GM12878 (cell line): ENCODE data around the gene TRMT10C. TPM values are rescaled to one million over a fixed set of nuclear protein-coding genes. Genes with fewer than 3 reads are reported as not detected.

ENCODE experiments used
- ATF7 ChIP-seq: fragments of 450-650 bp; IDR thresholded peaks from 2 replicates; pipeline ENCODE4 v1.6.1; 2016; ENCODE audit warnings: low read depth, mild to moderate bottlenecking
- BCL11A ChIP-seq: IDR thresholded peaks from 2 replicates; pipeline ENCODE4 v1.6.1; 2011; ENCODE audit warnings: low read depth, low read length
- E2F8 ChIP-seq: fragments of 450-650 bp; IDR thresholded peaks from 2 replicates; pipeline ENCODE4 v1.6.1; 2018; ENCODE audit warnings: mild to moderate bottlenecking, low read depth, moderate library complexity; ENCODE audit not compliant: partially characterized antibody
- ELK1 ChIP-seq: IDR thresholded peaks from 2 replicates; pipeline ENCODE4 v1.6.1; 2012; ENCODE audit warnings: low read depth, low read length, improper control_type of control experiment
- HCFC1 ChIP-seq: fragments of 150-350 bp; IDR thresholded peaks from 2 replicates; pipeline ENCODE4 v1.6.1; 2014; ENCODE audit warnings: low read length
- HDAC2 ChIP-seq: fragments of 200-600 bp; sonication (generic); IDR thresholded peaks from 2 replicates; pipeline ENCODE4 v1.6.1; 2017
- LARP7 ChIP-seq: fragments of 450-650 bp; IDR thresholded peaks from 2 replicates; pipeline ENCODE4 v1.6.1; 2017; ENCODE audit warnings: mild to moderate bottlenecking
- NR2C2 ChIP-seq: IDR thresholded peaks from 2 replicates; pipeline ENCODE4 v1.6.1; 2011; ENCODE audit warnings: borderline replicate concordance, low read depth; ENCODE audit not compliant: control insufficient read depth, insufficient read length
- NRF1 ChIP-seq: conservative IDR thresholded peaks from 2 replicates; pipeline ENCODE4 v1.6.1; 2011; ENCODE audit warnings: mild to moderate bottlenecking, low read depth, low read length, improper control_type of control experiment
- RELA ChIP-seq: fragments of 450-650 bp; IDR thresholded peaks from 2 replicates; pipeline ENCODE4 v1.8.0; 2014; ENCODE audit warnings: borderline replicate concordance; ENCODE audit not compliant: partially characterized antibody
- RFX5 ChIP-seq: IDR thresholded peaks from 2 replicates; pipeline ENCODE4 v1.6.1; 2011; ENCODE audit warnings: low read depth, low read length, improper control_type of control experiment
- RUNX3 ChIP-seq: IDR thresholded peaks from 2 replicates; pipeline ENCODE4 v1.6.1; 2012; ENCODE audit warnings: low read length, inconsistent platforms
- SKIL ChIP-seq: fragments of 450-650 bp; IDR thresholded peaks from 2 replicates; pipeline ENCODE4 v1.6.1; 2017; ENCODE audit warnings: mild to moderate bottlenecking, low read depth, inconsistent platforms; ENCODE audit not compliant: poor library complexity, severe bottlenecking
- SPI1 ChIP-seq: IDR thresholded peaks from 2 replicates; pipeline ENCODE4 v1.6.1; 2011; ENCODE audit warnings: low read depth, mild to moderate bottlenecking, low read length, moderate library complexity, borderline replicate concordance; ENCODE audit not compliant: insufficient read depth
- SREBF1 ChIP-seq: IDR thresholded peaks from 2 replicates; pipeline ENCODE4 v1.6.1; 2012; ENCODE audit warnings: mild to moderate bottlenecking, low read length
- STAT1 ChIP-seq: fragments of 450-650 bp; conservative IDR thresholded peaks from 2 replicates; pipeline ENCODE4 v1.6.1; 2014; ENCODE audit warnings: antibody characterized with exemption, mild to moderate bottlenecking
- SUZ12 ChIP-seq: fragments of 200-600 bp; sonication (generic); IDR thresholded peaks from one replicate; pipeline ENCODE4 v1.6.1; 2018; ENCODE audit warnings: antibody characterized with exemption, mild to moderate bottlenecking; ENCODE audit not compliant: unreplicated experiment
- TBL1XR1 ChIP-seq: IDR thresholded peaks from 2 replicates; pipeline ENCODE4 v1.6.1; 2012; ENCODE audit warnings: low read depth, low read length, improper control_type of control experiment
- TCF7 ChIP-seq: IDR thresholded peaks from 2 replicates; pipeline ENCODE4 v1.6.1; 2014; ENCODE audit warnings: antibody characterized with exemption, borderline replicate concordance
- ZSCAN29 ChIP-seq: fragments of 450-650 bp; IDR thresholded peaks from 2 replicates; pipeline ENCODE4 v1.6.1; 2017; ENCODE audit warnings: mild to moderate bottlenecking, moderate library complexity
- polyA plus RNA-seq, 11 experiments: library from polyadenylated mRNA; depleted of rRNA in 4 of 11; unstranded in 6 of 11; stranded (reverse) in 5 of 11; fragments of >200 nt; fragmentation: Nextera tagmentation in 4 of 11; fragmentation: Illumina TruSeq in 1 of 11; extraction: Ambion mirVana in 4 of 11; extraction: Trizol in 1 of 11; gene quantifications; 1 replicate in 1 of 11; 2 replicates in 10 of 11; pipeline versions ENCODE4 v1.2.1 to v1.2.3, GENCODE V29; 2011 to 2016; ENCODE audit warnings: inconsistent platforms in 2 of 11, missing spikeins in 2 of 11, low read depth in 1 of 11
- total RNA-seq, 4 experiments: library from RNA; depleted of rRNA in 3 of 4; stranded (reverse); fragments of >200 nt in 3 of 4; fragmentation: Illumina TruSeq in 1 of 4; extraction: Trizol in 1 of 4; gene quantifications; 2 replicates each; pipeline versions ENCODE4 v1.2.1 to v1.2.3, GENCODE V29; 2013 to 2021
- TF ChIP-seq, protein P1 (sequence below): fragments of 150-350 bp; IDR thresholded peaks from 2 replicates; pipeline ENCODE4 v1.6.1; 2016; ENCODE audit warnings: low read depth, low read length

The TRMT10C gene
- total and polyA plus RNA-seq, 10 of the 15 experiments (the other 5 are each of a cell fraction or from before 2014, with no cell fraction given) = 33.0 to 82.1 (median 47.1) TPM

DNA sequence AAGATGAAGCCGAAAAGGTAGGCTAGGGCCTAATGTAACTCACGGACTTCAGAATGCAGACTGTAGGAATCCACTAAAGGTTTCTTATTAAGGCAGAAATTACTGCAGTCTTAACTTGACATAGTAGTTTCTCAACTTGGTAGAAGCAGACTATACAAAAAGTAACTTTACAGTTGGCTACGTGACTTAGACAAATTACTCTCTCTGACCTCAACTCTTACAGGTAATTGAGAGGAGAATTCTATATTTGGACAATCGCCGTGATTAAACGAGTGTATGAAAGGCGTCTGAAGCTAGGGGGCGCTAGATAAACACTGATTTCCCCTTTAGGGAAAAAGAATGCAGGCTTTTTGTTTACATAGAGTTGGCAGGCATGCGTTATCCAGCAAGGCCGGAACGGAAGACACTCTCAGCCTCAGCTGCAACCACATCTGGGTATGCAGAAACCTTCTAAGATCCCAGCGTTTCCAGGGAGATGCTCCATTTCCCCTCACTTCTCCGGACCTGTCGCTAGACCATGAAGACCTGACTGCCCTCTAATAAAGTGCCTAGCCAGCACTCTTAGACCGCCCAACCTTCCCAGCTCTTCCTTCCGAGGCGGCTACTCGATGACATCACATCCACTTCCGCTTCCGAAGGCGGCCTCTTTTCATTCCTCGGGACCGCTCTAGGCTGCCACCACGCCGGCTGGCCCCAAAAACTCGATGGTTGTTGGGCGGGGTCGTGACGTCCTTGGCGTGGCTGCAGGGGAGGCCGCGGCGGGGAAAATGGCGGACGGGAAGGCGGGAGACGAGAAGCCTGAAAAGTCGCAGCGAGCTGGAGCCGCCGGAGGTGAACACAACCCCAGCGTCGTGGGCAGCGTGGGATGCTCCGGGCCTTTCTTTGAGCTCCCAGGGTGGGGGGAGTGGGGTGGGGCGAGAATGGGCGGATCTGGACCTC, 12.1 kb downstream of the TRMT10C start, which contains the start of gene PCNP (continued):
- TF ChIP-seq RELA (peak; percentile 54), HDAC2 (no peak), SUZ12 (no peak), SPI1 (peak; percentile 81), E2F8 (peak; percentile 90), TCF7 (0 out of 2 replicates have a peak, but pooled peaks have one; percentile 30), BCL11A (no peak), RFX5 (peak; percentile 46; the same call in 1 of the 2 replicates), SKIL (peak; percentile 82), ELK1 (peak; percentile 71), NRF1 (no peak), NR2C2 (no peak), SREBF1 (no peak), HCFC1 (peak; percentile 69), ZSCAN29 (no peak), STAT1 (0 out of 2 replicates have a peak, but pooled peaks have one; percentile 55), RUNX3 (peak; percentile 42; the same call in 1 of the 2 replicates), ATF7 (peak; percentile 99), TBL1XR1 (no peak), LARP7 (no peak)
- TF ChIP-seq, protein P1, sequence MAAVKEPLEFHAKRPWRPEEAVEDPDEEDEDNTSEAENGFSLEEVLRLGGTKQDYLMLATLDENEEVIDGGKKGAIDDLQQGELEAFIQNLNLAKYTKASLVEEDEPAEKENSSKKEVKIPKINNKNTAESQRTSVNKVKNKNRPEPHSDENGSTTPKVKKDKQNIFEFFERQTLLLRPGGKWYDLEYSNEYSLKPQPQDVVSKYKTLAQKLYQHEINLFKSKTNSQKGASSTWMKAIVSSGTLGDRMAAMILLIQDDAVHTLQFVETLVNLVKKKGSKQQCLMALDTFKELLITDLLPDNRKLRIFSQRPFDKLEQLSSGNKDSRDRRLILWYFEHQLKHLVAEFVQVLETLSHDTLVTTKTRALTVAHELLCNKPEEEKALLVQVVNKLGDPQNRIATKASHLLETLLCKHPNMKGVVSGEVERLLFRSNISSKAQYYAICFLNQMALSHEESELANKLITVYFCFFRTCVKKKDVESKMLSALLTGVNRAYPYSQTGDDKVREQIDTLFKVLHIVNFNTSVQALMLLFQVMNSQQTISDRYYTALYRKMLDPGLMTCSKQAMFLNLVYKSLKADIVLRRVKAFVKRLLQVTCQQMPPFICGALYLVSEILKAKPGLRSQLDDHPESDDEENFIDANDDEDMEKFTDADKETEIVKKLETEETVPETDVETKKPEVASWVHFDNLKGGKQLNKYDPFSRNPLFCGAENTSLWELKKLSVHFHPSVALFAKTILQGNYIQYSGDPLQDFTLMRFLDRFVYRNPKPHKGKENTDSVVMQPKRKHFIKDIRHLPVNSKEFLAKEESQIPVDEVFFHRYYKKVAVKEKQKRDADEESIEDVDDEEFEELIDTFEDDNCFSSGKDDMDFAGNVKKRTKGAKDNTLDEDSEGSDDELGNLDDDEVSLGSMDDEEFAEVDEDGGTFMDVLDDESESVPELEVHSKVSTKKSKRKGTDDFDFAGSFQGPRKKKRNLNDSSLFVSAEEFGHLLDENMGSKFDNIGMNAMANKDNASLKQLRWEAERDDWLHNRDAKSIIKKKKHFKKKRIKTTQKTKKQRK = no peak
